HG03457 (cell line): ENCODE measurements around the gene ABCB8.
"Not testable (repeated sequence)": the region's sequence is repeated elsewhere in the genome, so short reads cannot be mapped to it uniquely, and the experiment has no call there.

Source experiments
- ATAC-seq: cut with Tn5 transposase; IDR thresholded peaks from one replicate; pipeline ENCODE4 v1.9.1; 2021; ENCODE audit warnings: moderate number of reproducible peaks; ENCODE audit not compliant: unreplicated experiment

ABCB8 gene

GRCh38 chr7:151033864-151034249, 5.6 kb downstream of the ABCB8 start:
- ATAC-seq, result no peak

- ATAC-seq, result no peak
Measured at GRCh38 chr7:151034312-151035025, 6.2 kb downstream of the ABCB8 start.

- ATAC-seq, result no peak
Measured at GRCh38 chr7:151035026-151035717, 6.9 kb downstream of the ABCB8 start.

GRCh38 chr7:151035902-151036301, 7.7 kb downstream of the ABCB8 start:
- ATAC-seq, result no peak

GRCh38 chr7:151038951-151039849, 10.9 kb downstream of the ABCB8 start:
- ATAC-seq, result no peak

GRCh38 chr7:151039850-151040548, 11.7 kb downstream of the ABCB8 start:
- ATAC-seq, result no peak

GRCh38 chr7:151040616-151041375, 12.5 kb downstream of the ABCB8 start:
- ATAC-seq, result no peak

- not testable (repeated sequence) for ATAC-seq
Measured at GRCh38 chr7:151043449-151043848, 15.2 kb downstream of the ABCB8 start.

- no peak for ATAC-seq
Measured at GRCh38 chr7:151043959-151044358, 15.7 kb downstream of the ABCB8 start.

GRCh38 chr7:151045262-151045661, 17.0 kb downstream of the ABCB8 start:
- ATAC-seq, result no peak

- ATAC-seq, result no peak
Measured at GRCh38 chr7:151045967-151046366, 17.7 kb downstream of the ABCB8 start.

GRCh38 chr7:151046603-151047573, 18.6 kb downstream of the ABCB8 start:
- ATAC-seq, result no peak

GRCh38 chr7:151047976-151048815, 19.9 kb downstream of the ABCB8 start, which contains the start of gene ASIC3:
TSS of gene ASIC3 (plus strand) at chr7:151048531. CDS start at chr7:151048886, 355 bp downstream.
- no peak for ATAC-seq

GRCh38 chr7:151048911-151049463, 20.7 kb downstream of the ABCB8 start:
- no peak for ATAC-seq

GRCh38 chr7:151051108-151051507, 22.9 kb downstream of the ABCB8 start:
- ATAC-seq, result no peak

- ATAC-seq, result no peak
Measured at GRCh38 chr7:151053096-151053495, 24.8 kb downstream of the ABCB8 start.

GRCh38 chr7:151053751-151054150, 25.5 kb downstream of the ABCB8 start:
- ATAC-seq, result no peak

- no peak for ATAC-seq
Measured at GRCh38 chr7:151056283-151056665, 28.0 kb downstream of the ABCB8 start.
